ENCODE data around the gene FAM174C.

DNA sequence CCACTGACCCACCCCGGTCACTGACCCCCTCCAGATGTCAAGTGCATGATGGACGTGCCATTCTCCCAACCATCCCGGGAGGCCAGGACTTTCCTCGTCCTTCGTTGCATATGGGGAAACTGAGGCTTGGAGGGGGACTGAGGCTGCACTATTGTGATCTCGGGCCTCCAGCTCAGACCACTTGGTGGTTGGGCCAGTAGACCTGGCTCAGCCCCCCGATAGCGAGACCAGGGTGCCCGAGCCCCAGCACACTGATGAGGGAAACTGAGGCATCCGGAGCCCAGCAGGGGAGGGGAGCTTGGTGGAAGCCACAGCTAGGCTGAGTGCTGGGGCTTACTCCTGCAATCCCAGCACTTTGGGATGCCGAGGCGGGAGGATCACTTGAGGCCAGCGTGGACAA is 20.7 kb downstream of the FAM174C start:
- TF ChIP-seq ELF4 (IDR thresholded peaks at IDR 0.05) (no peak), ZNF384 (IDR thresholded peaks at IDR 0.05) (no peak), HDGF (IDR thresholded peaks at IDR 0.05; ENCODE audit: borderline replicate concordance) (no peak), NFRKB (IDR thresholded peaks at IDR 0.05) (no peak), L3MBTL2 (conservative IDR thresholded peaks at IDR 0.05) (no peak), BHLHE40 (IDR thresholded peaks at IDR 0.05; ENCODE audit: borderline replicate concordance) (no peak), LEF1 (IDR thresholded peaks at IDR 0.05; ENCODE audit: borderline replicate concordance) (no peak), SP1 (IDR thresholded peaks at IDR 0.05) (no peak)
- TF ChIP-seq, protein P1, sequence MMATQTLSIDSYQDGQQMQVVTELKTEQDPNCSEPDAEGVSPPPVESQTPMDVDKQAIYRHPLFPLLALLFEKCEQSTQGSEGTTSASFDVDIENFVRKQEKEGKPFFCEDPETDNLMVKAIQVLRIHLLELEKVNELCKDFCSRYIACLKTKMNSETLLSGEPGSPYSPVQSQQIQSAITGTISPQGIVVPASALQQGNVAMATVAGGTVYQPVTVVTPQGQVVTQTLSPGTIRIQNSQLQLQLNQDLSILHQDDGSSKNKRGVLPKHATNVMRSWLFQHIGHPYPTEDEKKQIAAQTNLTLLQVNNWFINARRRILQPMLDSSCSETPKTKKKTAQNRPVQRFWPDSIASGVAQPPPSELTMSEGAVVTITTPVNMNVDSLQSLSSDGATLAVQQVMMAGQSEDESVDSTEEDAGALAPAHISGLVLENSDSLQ (IDR thresholded peaks at IDR 0.05), result no peak
